MCF 10A (cell line): ENCODE results near the gene APBB2. TPM values are rescaled to one million over a fixed set of nuclear protein-coding genes. Genes with fewer than 3 reads are reported as not detected.
A peak's percentile ranks its signal among the peaks of the same experiment; 100 is the strongest.

Experiments used
- BruUV-seq: library from RNA; stranded (reverse); fragments of 400-500 nt; replicated peaks from 2 replicates; lab custom pipeline; 2021; lab: Mats Ljungman, UMichigan
- CTCF ChIA-PET: fragments of 300-600 bp; sonication (Branson Sonifier 250); formaldehyde crosslinking; extraction: SDS; loops from one replicate; lab custom pipeline; 2021; ENCODE audit warnings: antibody characterized with exemption, inconsistent platforms; lab: Yijun Ruan, JAX
- POLR2A ChIA-PET: fragments of 300-600, 350-650 bp; sonication (Branson Sonifier 250); formaldehyde crosslinking; extraction: SDS; loops from one replicate; lab custom pipeline; 2020; ENCODE audit warnings: antibody characterized with exemption, inconsistent platforms; lab: Yijun Ruan, JAX
- DNase-seq: peaks from one replicate; pipeline ENCODE4 v3.0.0-alpha.2; 2018; ENCODE audit not compliant: unreplicated experiment
- H3K27ac Mint-ChIP-seq: one replicate; pipeline ENCODE4 v1.8.0; 2022; ENCODE audit warnings: mild to moderate bottlenecking, low read depth, mixed read lengths; ENCODE audit not compliant: unreplicated experiment
- H3K27me3 Mint-ChIP-seq: one replicate; pipeline ENCODE4 v1.8.0; 2022; ENCODE audit warnings: mixed read lengths; ENCODE audit not compliant: insufficient read depth, unreplicated experiment
- H3K36me3 Mint-ChIP-seq: one replicate; pipeline ENCODE4 v1.8.0; 2022; ENCODE audit warnings: mild to moderate bottlenecking, moderate library complexity, mixed read lengths; ENCODE audit not compliant: insufficient read depth, unreplicated experiment
- H3K4me1 Mint-ChIP-seq: one replicate; pipeline ENCODE4 v1.8.0; 2022; ENCODE audit warnings: mixed read lengths; ENCODE audit not compliant: insufficient read depth, unreplicated experiment
- H3K4me3 Mint-ChIP-seq: one replicate; pipeline ENCODE4 v1.8.0; 2022; ENCODE audit warnings: mild to moderate bottlenecking, moderate library complexity, mixed read lengths; ENCODE audit not compliant: unreplicated experiment
- H3K9me3 Mint-ChIP-seq: one replicate; pipeline ENCODE4 v1.8.0; 2022; ENCODE audit warnings: mixed read lengths; ENCODE audit not compliant: unreplicated experiment
- CTCF ChIP-seq: fragments of 200-600 bp; IDR thresholded peaks from one replicate; pipeline ENCODE4 v1.8.0; 2022; ENCODE audit warnings: antibody characterized with exemption, mild to moderate bottlenecking; ENCODE audit not compliant: unreplicated experiment
- intact Hi-C: fragments of 100-400 bp; cut with micrococcal nuclease; formaldehyde crosslinking; loops from 2 replicates; pipeline ENCODE4 v1.14.1; 2022
- total RNA-seq: library from RNA; stranded (reverse); gene quantifications from 2 replicates; pipeline ENCODE4 v1.2.3, GENCODE V29; 2022

The APBB2 gene
- total RNA-seq, 1 experiment from 2014 or later: 201 TPM

GRCh38 chr4:41039317-41039716 is 175.0 kb downstream of the APBB2 start:
- ChIA-PET CTCF (interaction anchor here (0.6 to 2.3 kb wide), 5 partner anchors 9 to 1470 kb away, joined by 3 to 5 read pairs (median 4); no protein-coding TSS in a partner anchor), POLR2A (interaction anchor here (0.7 to 1.9 kb wide), 4 partner anchors 10 to 174 kb away, joined by 3 to 4 read pairs (median 4); no protein-coding TSS in a partner anchor)
- no peak for TF ChIP-seq CTCF
- Mint-ChIP-seq H3K4me3 (no peak overlapping the region), H3K9me3 (peaks cover 4% of the 10 kb centered on the region), H3K36me3 (peaks cover 26% of the 10 kb centered on the region), H3K27ac (no peak overlapping the region), H3K4me1 (peaks cover 5% of the 10 kb centered on the region), H3K27me3 (no peaks in the 10 kb centered on the region)
- no TSS peak for BruUV-seq
- intact Hi-C loops: no loop called here
- no peak for DNase-seq

- Mint-ChIP-seq H3K36me3 (peaks cover 26% of the 10 kb centered on the region), H3K27ac (peak overlapping the region; percentile 4), H3K27me3 (no peaks in the 10 kb centered on the region), H3K4me1 (peaks cover 5% of the 10 kb centered on the region), H3K9me3 (no peaks in the 10 kb centered on the region), H3K4me3 (no peak overlapping the region)
- ChIA-PET POLR2A (interaction anchor here (0.7 to 1.9 kb wide), 4 partner anchors 8 to 41 kb away, joined by 3 to 4 read pairs (median 3); no protein-coding TSS in a partner anchor), CTCF (interaction anchor here (0.6 to 2.3 kb wide), 6 partner anchors 8 to 114 kb away, joined by 3 to 5 read pairs (median 4); no protein-coding TSS in a partner anchor)
- DNase-seq: no peak
- no peak for TF ChIP-seq CTCF
- BruUV-seq: no TSS peak
- intact Hi-C loops: no loop called here
Measured at GRCh38 chr4:41038304-41038703, 176.0 kb downstream of the APBB2 start.

- BruUV-seq: no TSS peak
- POLR2A ChIA-PET: interaction anchor here (1.2 kb wide), 1 partner anchor 9 kb away, joined by 4 read pairs; no protein-coding TSS in a partner anchor
- H3K9me3 Mint-ChIP-seq: peaks cover 8% of the 10 kb centered on the region
- no peaks in the 10 kb centered on the region for H3K27me3 Mint-ChIP-seq
- CTCF ChIA-PET: interaction anchor here (0.6 to 1.5 kb wide), 4 partner anchors 10 to 1050 kb away, joined by 3 to 5 read pairs (median 4); no protein-coding TSS in a partner anchor
- H3K27ac Mint-ChIP-seq: no peak overlapping the region
- DNase-seq: no peak
- peaks cover 74% of the 10 kb centered on the region for H3K36me3 Mint-ChIP-seq
- H3K4me3 Mint-ChIP-seq: no peak overlapping the region
- intact Hi-C loops: no loop called here
- no peak for TF ChIP-seq CTCF
- no peaks in the 10 kb centered on the region for H3K4me1 Mint-ChIP-seq
Measured at GRCh38 chr4:41029098-41029497, 185.2 kb downstream of the APBB2 start.

GRCh38 chr4:41028392-41029076 is 185.8 kb downstream of the APBB2 start:
- H3K4me1 Mint-ChIP-seq: no peaks in the 10 kb centered on the region
- no peak for TF ChIP-seq CTCF
- CTCF ChIA-PET: interaction anchor here (0.6 to 1.5 kb wide), 5 partner anchors 10 to 1050 kb away, joined by 3 to 5 read pairs (median 4); no protein-coding TSS in a partner anchor
- peaks cover 8% of the 10 kb centered on the region for H3K9me3 Mint-ChIP-seq
- H3K27ac Mint-ChIP-seq: no peak overlapping the region
- intact Hi-C loops: no loop called here
- no peak for DNase-seq
- H3K4me3 Mint-ChIP-seq: no peak overlapping the region
- peaks cover 68% of the 10 kb centered on the region for H3K36me3 Mint-ChIP-seq
- no TSS peak for BruUV-seq
- H3K27me3 Mint-ChIP-seq: no peaks in the 10 kb centered on the region
- POLR2A ChIA-PET: interaction anchor here (1.2 kb wide), 1 partner anchor 10 kb away, joined by 4 read pairs; no protein-coding TSS in a partner anchor
